K562 (cell line): Measurements from ENCODE around the gene IRAK4.

Experiments
- CTCF ChIP-seq, 3 experiments: IDR thresholded peaks in 2 of 3; conservative IDR thresholded peaks in 1 of 3; 2 replicates each; pipeline ENCODE4 v1.5.1; 2011 to 2012; ENCODE audit warnings: low read length in 3 of 3, mild to moderate bottlenecking in 3 of 3, control low read depth in 2 of 3, improper control_type of control experiment in 1 of 3, inconsistent platforms in 1 of 3, low read depth in 1 of 3, mixed read lengths in 1 of 3, moderate library complexity in 1 of 3; ENCODE audit not compliant: insufficient read depth in 2 of 3
- KDM5B ChIP-seq: fragments of 200-600 bp; sonication (generic); IDR thresholded peaks from 2 replicates; pipeline ENCODE4 v1.6.1; 2012; ENCODE audit warnings: low read depth, mild to moderate bottlenecking, moderate library complexity, low read length, control low read depth, inconsistent platforms; ENCODE audit not compliant: insufficient replicate concordance
- STAT5B ChIP-seq: fragments of 250-450 bp; sonication (Bioruptor Pico); IDR thresholded peaks from 2 replicates; pipeline ENCODE4 v1.8.0; 2021; ENCODE audit warnings: mild to moderate bottlenecking, inconsistent platforms
- ZFX ChIP-seq: sonication (generic); formaldehyde crosslinking; IDR thresholded peaks from 2 replicates; pipeline ENCODE4 v1.8.0; 2022; ENCODE audit warnings: mild to moderate bottlenecking, missing genetic modification reagents, moderate library complexity

- TF ChIP-seq CTCF (IDR thresholded peaks at IDR 0.05 in 2 of 3, conservative IDR thresholded peaks at IDR 0.05 in 1 of 3; ENCODE audit: insufficient read depth in 2 of 3, low read depth in 1 of 3, low read length in 3 of 3) = no peak
- TF ChIP-seq ZFX (CRISPR knock-in tag) = no peak
- no peak for TF ChIP-seq STAT5B (CRISPR knock-in tag)
- TF ChIP-seq KDM5B = no peak
Measured at GRCh38 chr12:43750814-43751213, 7.9 kb upstream of the IRAK4 start.
